HCT116 (cell line): ENCODE data around the gene ZNF627. TPM values are rescaled to one million over a fixed set of nuclear protein-coding genes. Genes with fewer than 3 reads are reported as not detected.

Experiments
- ATAC-seq: fragments of 200-7000 bp; cut with Tn5 transposase; 2 replicates; pipeline ENCODE4 v1.9.1; 2020; ENCODE audit warnings: mild to moderate bottlenecking, moderate library complexity
- BruUV-seq: library from RNA; stranded (reverse); fragments of 400-500 nt; replicated peaks from 2 replicates; lab custom pipeline; 2021; lab: Mats Ljungman, UMichigan
- CTCF ChIA-PET: fragments of 300-600 bp; sonication (Branson Sonifier 250); formaldehyde crosslinking; loops from one replicate; lab custom pipeline; 2021; ENCODE audit warnings: antibody characterized with exemption; lab: Charles Lee
- POLR2A ChIA-PET: fragments of 300-600, 350-600 bp; sonication (Branson Sonifier 250); formaldehyde crosslinking; loops from one replicate; lab custom pipeline; 2021; ENCODE audit warnings: antibody characterized with exemption; lab: Charles Lee
- RAD21 ChIA-PET, 2 experiments: fragments of 300-600 bp; sonication (Branson Sonifier 250); formaldehyde crosslinking; loops; one replicate each; lab custom pipeline; 2023; ENCODE audit warnings: low total read pairs in 2 of 2; ENCODE audit not compliant: uncharacterized antibody in 2 of 2, unreplicated experiment in 2 of 2, low non-redundant PET in 1 of 2; lab: Charles Lee
- DNase-seq: peaks from one replicate; pipeline ENCODE4 v3.0.0-alpha.2; 2010; ENCODE audit warnings: low read depth, low spot score
- H2AFZ ChIP-seq: fragments of 200-600 bp; shearing (Covaris generic), sonication (generic); 2 replicates; pipeline ENCODE4 v1.6.1; 2017; ENCODE audit warnings: low read depth, mixed run types, mixed read lengths, antibody characterized with exemption, low read length; ENCODE audit not compliant: poor library complexity, severe bottlenecking
- H3K27ac ChIP-seq: 2 replicates; pipeline ENCODE4 v1.5.1; 2012; ENCODE audit warnings: low read depth, low read length
- H3K27me3 ChIP-seq: fragments of 200-600 bp; sonication (generic); 2 replicates; pipeline ENCODE4 v1.6.1; 2016; ENCODE audit warnings: mixed run types, low read length, mixed read lengths; ENCODE audit not compliant: insufficient read depth
- H3K36me3 ChIP-seq, 2 experiments: fragments of 200-500 bp in 1 of 2; fragments of 200-600 bp in 1 of 2; sonication (Bioruptor generic) in 1 of 2; sonication (generic) in 1 of 2; 2 replicates each; pipeline versions ENCODE4 v1.5.1 to v1.6.1; 2014 to 2016; ENCODE audit warnings: low read length in 2 of 2, inconsistent platforms in 1 of 2, mixed read lengths in 1 of 2, mixed run types in 1 of 2; ENCODE audit not compliant: insufficient read depth in 2 of 2, control insufficient read depth in 1 of 2
- H3K4me1 ChIP-seq, 2 experiments: fragments of 200-600 bp in 1 of 2; sonication (generic) in 1 of 2; 2 replicates each; pipeline versions ENCODE4 v1.5.1 to v1.6.1; 2012 to 2017; ENCODE audit warnings: low read length in 2 of 2, inconsistent platforms in 1 of 2, mild to moderate bottlenecking in 1 of 2, mixed read lengths in 1 of 2, mixed run types in 1 of 2, moderate library complexity in 1 of 2; ENCODE audit not compliant: insufficient read depth in 2 of 2, control insufficient read depth in 1 of 2
- H3K4me2 ChIP-seq: fragments of 200-600 bp; sonication (generic); 2 replicates; pipeline ENCODE4 v1.6.1; 2017; ENCODE audit warnings: mixed run types, low read length, mixed read lengths
- H3K4me3 ChIP-seq, 2 experiments: fragments of 200-600 bp in 1 of 2; sonication (generic) in 1 of 2; replicated peaks in 1 of 2; 2 replicates each; pipeline ENCODE4 v1.5.1; 2011 to 2016; ENCODE audit warnings: low read length in 2 of 2, control low read depth in 1 of 2, low read depth in 1 of 2, mild to moderate bottlenecking in 1 of 2, mixed read lengths in 1 of 2, mixed run types in 1 of 2
- H3K79me2 ChIP-seq: fragments of 200-600 bp; sonication (generic); 2 replicates; pipeline ENCODE4 v1.6.1; 2017; ENCODE audit warnings: mild to moderate bottlenecking, mixed run types, low read length, moderate library complexity, mixed read lengths; ENCODE audit not compliant: insufficient read depth
- H3K9ac ChIP-seq: fragments of 200-600 bp; sonication (generic); 2 replicates; pipeline ENCODE4 v1.6.1; 2016; ENCODE audit warnings: low read length, mixed read lengths
- H3K9me2 ChIP-seq: fragments of 200-600 bp; sonication (generic), shearing (Covaris generic); 2 replicates; pipeline ENCODE4 v1.6.1; 2017; ENCODE audit warnings: mixed run types, mild to moderate bottlenecking, moderate library complexity; ENCODE audit not compliant: insufficient read depth
- H3K9me3 ChIP-seq, 2 experiments: fragments of 200-500 bp in 1 of 2; fragments of 200-600 bp in 1 of 2; sonication (Bioruptor generic) in 1 of 2; sonication (generic) in 1 of 2; 2 replicates each; pipeline ENCODE4 v1.6.1; 2014 to 2017; ENCODE audit warnings: low read length in 2 of 2, mixed read lengths in 2 of 2, inconsistent platforms in 1 of 2, low read depth in 1 of 2, mild to moderate bottlenecking in 1 of 2, mixed run types in 1 of 2, moderate library complexity in 1 of 2; ENCODE audit not compliant: control insufficient read depth in 1 of 2, insufficient read depth in 1 of 2
- H4K20me1 ChIP-seq: fragments of 200-600 bp; sonication (generic), shearing (Covaris generic); 2 replicates; pipeline ENCODE4 v1.6.1; 2017; ENCODE audit warnings: mixed run types, mild to moderate bottlenecking, moderate library complexity; ENCODE audit not compliant: insufficient read depth
- ELF1 ChIP-seq: IDR thresholded peaks from 2 replicates; pipeline ENCODE4 v1.6.1; 2012; ENCODE audit warnings: low read depth, borderline replicate concordance
- EZH2 ChIP-seq: fragments of 200-600 bp; sonication (generic); IDR thresholded peaks from 2 replicates; pipeline ENCODE4 v1.6.1; 2017; ENCODE audit warnings: antibody characterized with exemption, mixed run types
- EZH2phosphoT487 ChIP-seq: fragments of 200-600 bp; IDR thresholded peaks from 2 replicates; pipeline ENCODE4 v1.6.1; 2018; ENCODE audit warnings: antibody characterized with exemption, borderline replicate concordance
- TCF7L2 ChIP-seq: IDR thresholded peaks from 2 replicates; pipeline ENCODE4 v1.7.0; 2011; ENCODE audit warnings: borderline replicate concordance, inconsistent platforms; ENCODE audit not compliant: insufficient read depth, insufficient read length; ENCODE audit errors: extremely low read depth
- YY1 ChIP-seq: IDR thresholded peaks from 2 replicates; pipeline ENCODE4 v1.6.1; 2011; ENCODE audit warnings: low read length, low read depth, moderate library complexity, mild to moderate bottlenecking; ENCODE audit not compliant: insufficient replicate concordance; ENCODE audit errors: extremely low read depth
- ZFX ChIP-seq: fragments of 450-650 bp; IDR thresholded peaks from 2 replicates; pipeline ENCODE4 v1.6.1; 2017
- intact Hi-C: fragments of 100-400 bp; cut with micrococcal nuclease; formaldehyde crosslinking; loops from 2 replicates; pipeline ENCODE4 v1.10.0; 2022
- total RNA-seq: library from RNA; stranded (reverse); gene quantifications from one replicate; pipeline ENCODE4 v1.2.1, GENCODE V29; 2021; ENCODE audit not compliant: unreplicated experiment
- TF ChIP-seq, protein P1 (sequence below): IDR thresholded peaks from 2 replicates; pipeline ENCODE4 v1.6.1; 2012; ENCODE audit warnings: low read depth
- TF ChIP-seq, protein P2 (sequence below): IDR thresholded peaks from 2 replicates; pipeline ENCODE4 v1.6.1; 2012

The ZNF627 gene
- total RNA-seq, 1 experiment from 2014 or later, result 14.8 TPM

DNA sequence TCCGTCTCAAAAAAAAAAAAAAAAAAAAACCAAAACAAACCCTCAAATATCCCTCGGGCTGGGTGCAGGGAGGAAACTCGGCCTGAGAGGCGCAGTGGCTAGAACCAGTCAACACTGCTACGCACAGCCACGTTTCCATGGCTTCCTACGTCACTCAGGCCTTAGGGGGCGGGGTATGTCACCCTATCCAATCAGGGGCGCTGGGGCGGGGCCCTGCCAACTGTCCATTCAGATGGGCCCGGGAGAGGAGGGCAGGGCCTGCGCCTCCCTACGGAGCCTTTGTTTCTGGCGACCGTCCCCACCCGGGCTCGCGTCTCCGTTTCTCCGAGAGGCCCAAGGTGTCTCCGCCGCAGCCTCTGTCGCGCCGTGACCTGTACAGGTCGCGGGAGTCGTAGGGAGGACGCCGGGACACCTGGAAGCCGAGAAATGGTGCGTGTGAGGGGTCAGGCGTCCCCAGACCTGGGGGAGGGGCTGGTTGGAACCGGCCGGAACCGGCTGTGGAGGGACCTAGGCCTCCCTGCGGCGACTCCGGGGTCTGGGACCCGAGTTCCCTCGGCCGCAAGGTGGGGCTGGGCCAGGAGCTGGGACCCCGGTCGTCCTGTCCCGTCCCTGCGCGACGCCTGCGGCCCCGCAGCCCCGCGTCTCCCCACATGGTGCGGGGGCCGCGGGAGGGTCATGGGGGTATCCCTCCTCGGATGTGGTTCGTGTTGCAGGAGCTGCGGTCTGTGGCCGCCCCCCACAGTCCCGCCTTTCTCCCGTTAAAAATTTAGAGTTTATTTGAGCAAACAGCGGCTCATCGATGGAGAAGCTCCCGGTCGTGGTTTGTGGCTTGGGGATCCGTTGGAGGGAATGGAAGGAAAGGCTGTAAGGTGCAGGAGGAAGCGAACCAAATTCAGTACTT is at the start of gene ZNF627 (continued):
- TF ChIP-seq, protein P1, sequence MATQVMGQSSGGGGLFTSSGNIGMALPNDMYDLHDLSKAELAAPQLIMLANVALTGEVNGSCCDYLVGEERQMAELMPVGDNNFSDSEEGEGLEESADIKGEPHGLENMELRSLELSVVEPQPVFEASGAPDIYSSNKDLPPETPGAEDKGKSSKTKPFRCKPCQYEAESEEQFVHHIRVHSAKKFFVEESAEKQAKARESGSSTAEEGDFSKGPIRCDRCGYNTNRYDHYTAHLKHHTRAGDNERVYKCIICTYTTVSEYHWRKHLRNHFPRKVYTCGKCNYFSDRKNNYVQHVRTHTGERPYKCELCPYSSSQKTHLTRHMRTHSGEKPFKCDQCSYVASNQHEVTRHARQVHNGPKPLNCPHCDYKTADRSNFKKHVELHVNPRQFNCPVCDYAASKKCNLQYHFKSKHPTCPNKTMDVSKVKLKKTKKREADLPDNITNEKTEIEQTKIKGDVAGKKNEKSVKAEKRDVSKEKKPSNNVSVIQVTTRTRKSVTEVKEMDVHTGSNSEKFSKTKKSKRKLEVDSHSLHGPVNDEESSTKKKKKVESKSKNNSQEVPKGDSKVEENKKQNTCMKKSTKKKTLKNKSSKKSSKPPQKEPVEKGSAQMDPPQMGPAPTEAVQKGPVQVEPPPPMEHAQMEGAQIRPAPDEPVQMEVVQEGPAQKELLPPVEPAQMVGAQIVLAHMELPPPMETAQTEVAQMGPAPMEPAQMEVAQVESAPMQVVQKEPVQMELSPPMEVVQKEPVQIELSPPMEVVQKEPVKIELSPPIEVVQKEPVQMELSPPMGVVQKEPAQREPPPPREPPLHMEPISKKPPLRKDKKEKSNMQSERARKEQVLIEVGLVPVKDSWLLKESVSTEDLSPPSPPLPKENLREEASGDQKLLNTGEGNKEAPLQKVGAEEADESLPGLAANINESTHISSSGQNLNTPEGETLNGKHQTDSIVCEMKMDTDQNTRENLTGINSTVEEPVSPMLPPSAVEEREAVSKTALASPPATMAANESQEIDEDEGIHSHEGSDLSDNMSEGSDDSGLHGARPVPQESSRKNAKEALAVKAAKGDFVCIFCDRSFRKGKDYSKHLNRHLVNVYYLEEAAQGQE, result no peak
- TF ChIP-seq EZH2phosphoT487, result no peak
- TF ChIP-seq, all 23 proteins: peak for 5

DNA sequence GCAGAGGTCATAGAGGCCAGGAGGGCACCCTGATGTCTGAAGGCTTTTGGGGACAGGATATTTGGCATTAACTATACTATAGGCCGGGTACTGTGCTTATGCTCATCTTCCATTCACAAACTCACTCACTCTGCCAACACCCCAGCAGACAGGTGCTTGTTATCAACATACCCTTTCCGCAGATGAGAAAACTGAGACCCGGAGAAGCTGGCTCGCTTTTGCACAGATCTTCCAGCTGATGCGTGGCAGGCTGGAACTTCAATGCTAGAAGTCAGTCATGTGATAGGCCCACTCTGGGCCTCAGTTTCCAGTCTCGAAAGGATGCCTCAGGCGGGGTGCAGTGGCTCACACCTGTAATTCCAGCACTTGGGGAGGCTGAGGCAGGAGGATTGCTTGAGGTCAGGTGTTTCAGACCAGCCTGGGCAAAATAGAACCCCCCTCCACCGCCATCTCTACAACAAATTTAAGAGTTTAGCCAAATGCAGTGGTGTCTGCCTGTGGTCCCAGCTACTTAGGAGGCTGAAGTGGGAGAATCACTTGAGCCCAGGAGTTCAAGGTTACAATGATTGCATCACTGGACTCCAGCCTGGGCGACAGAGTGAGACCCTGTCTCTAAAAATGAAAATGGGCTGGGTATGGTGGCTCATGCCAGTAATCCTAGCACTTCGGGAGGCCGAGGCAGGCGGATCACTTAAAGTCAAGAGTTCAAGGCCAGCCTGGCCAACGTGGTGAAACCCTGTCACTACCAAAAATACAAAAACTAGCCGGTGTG is 49.2 kb upstream of the ZNF627 start:
- Histone ChIP-seq H3K9me2 (no peaks in the 10 kb centered on the region), H3K27me3 (no peaks in the 10 kb centered on the region), H3K4me1 (peaks cover 0 to 12% of the 10 kb centered on the region in 2 experiments; a peak in 3 of 4 replicates), H3K79me2 (no peaks in the 10 kb centered on the region), H3K4me2 (no peak overlapping the region), H3K4me3 (no peak overlapping the region), H3K36me3 (peaks cover 0 to 2% of the 10 kb centered on the region in 2 experiments; a peak in 1 of 4 replicates), H3K27ac (no peak overlapping the region), H3K9ac (no peak overlapping the region), H2AFZ (no peak overlapping the region), H4K20me1 (no peaks in the 10 kb centered on the region), H3K9me3 (no peaks in the 10 kb centered on the region)
- ATAC-seq (no peak), DNase-seq (no peak)
- BruUV-seq, result no TSS peak
- ChIA-PET CTCF (interaction anchor here (1.2 kb wide), 1 partner anchor 11 kb away, joined by 3 read pairs; the partner anchor contains the start of gene ELOF1), POLR2A (interaction anchor here (0.6 kb wide), 1 partner anchor 331 kb away, joined by 3 read pairs; no protein-coding TSS in a partner anchor), RAD21 (no interaction called here)
- intact Hi-C loops, result no loop called here
- TF ChIP-seq EZH2 (no peak), ELF1 (no peak), ZFX (no peak), EZH2phosphoT487 (no peak), TCF7L2 (no peak), YY1 (no peak)
- TF ChIP-seq, protein P1, result no peak
- TF ChIP-seq, protein P2, sequence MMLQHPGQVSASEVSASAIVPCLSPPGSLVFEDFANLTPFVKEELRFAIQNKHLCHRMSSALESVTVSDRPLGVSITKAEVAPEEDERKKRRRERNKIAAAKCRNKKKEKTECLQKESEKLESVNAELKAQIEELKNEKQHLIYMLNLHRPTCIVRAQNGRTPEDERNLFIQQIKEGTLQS, result no peak
